HG03520 (cell line): ENCODE measurements around the gene ITPRIP.

Experiments used
- ATAC-seq: cut with Tn5 transposase; IDR thresholded peaks from one replicate; pipeline ENCODE4 v1.9.1; 2021; ENCODE audit warnings: mild to moderate bottlenecking, moderate library complexity; ENCODE audit not compliant: unreplicated experiment

Gene ITPRIP

GRCh38 chr10:104326991-104327610, 11.2 kb downstream of the ITPRIP start:
- no peak for ATAC-seq

- no peak for ATAC-seq
These were observed 12.5 kb downstream of the ITPRIP start for GRCh38 chr10:104325436-104326435.

- no peak for ATAC-seq
These were observed 13.3 kb downstream of the ITPRIP start for GRCh38 chr10:104324931-104325330.

GRCh38 chr10:104324221-104324686, 14.0 kb downstream of the ITPRIP start:
- ATAC-seq = no peak

GRCh38 chr10:104323760-104324201, 14.5 kb downstream of the ITPRIP start:
- no peak for ATAC-seq

GRCh38 chr10:104323085-104323484, 15.2 kb downstream of the ITPRIP start:
- no peak for ATAC-seq

- ATAC-seq = no peak
These were observed 15.9 kb downstream of the ITPRIP start for GRCh38 chr10:104322416-104322782.

- ATAC-seq = no peak
These were observed 16.4 kb downstream of the ITPRIP start for GRCh38 chr10:104321725-104322415.

GRCh38 chr10:104321226-104321625, 17.0 kb downstream of the ITPRIP start:
- ATAC-seq = no peak

- no peak for ATAC-seq
These were observed 19.2 kb downstream of the ITPRIP start for GRCh38 chr10:104318810-104319741.

GRCh38 chr10:104318326-104318725, 19.9 kb downstream of the ITPRIP start:
- ATAC-seq = no peak

GRCh38 chr10:104317726-104318299, 20.5 kb downstream of the ITPRIP start:
- no peak for ATAC-seq

GRCh38 chr10:104317269-104317710, 21.0 kb downstream of the ITPRIP start:
- no peak for ATAC-seq

GRCh38 chr10:104316321-104317099, 21.8 kb downstream of the ITPRIP start:
- ATAC-seq = no peak

- ATAC-seq = no peak
These were observed 22.8 kb downstream of the ITPRIP start for GRCh38 chr10:104315486-104315921.

- ATAC-seq = no peak
These were observed 23.4 kb downstream of the ITPRIP start for GRCh38 chr10:104314591-104315485.

- no peak for ATAC-seq
These were observed 27.0 kb downstream of the ITPRIP start for GRCh38 chr10:104311184-104311720.
